ENCODE results near the gene LAMA5. TPM values are rescaled to one million over a fixed set of nuclear protein-coding genes. Genes with fewer than 3 reads are reported as not detected.

LAMA5 gene
- total RNA-seq, 1 experiment from 2014 or later = 266 TPM

- intact Hi-C loops (cut with micrococcal nuclease) = no loop called here
- Mint-ChIP-seq H3K9me3 (ENCODE audit: unreplicated experiment) (no peaks in the 10 kb centered on the region), H3K36me3 (ENCODE audit: insufficient read depth, unreplicated experiment) (peaks cover 76% of the 10 kb centered on the region), H3K27ac (ENCODE audit: low read depth, unreplicated experiment) (no peak overlapping the region), H3K27me3 (ENCODE audit: insufficient read depth, unreplicated experiment) (no peaks in the 10 kb centered on the region), H3K4me3 (ENCODE audit: unreplicated experiment) (no peak overlapping the region), H3K4me1 (ENCODE audit: insufficient read depth, unreplicated experiment) (no peaks in the 10 kb centered on the region)
- CTCF ChIA-PET = interaction anchor here (0.5 to 1.0 kb wide), 4 partner anchors 9 to 33 kb away, joined by 3 to 5 read pairs (median 4); no protein-coding TSS in a partner anchor
- DNase-seq (ENCODE audit: unreplicated experiment) = no peak
- TF ChIP-seq, protein P1, sequence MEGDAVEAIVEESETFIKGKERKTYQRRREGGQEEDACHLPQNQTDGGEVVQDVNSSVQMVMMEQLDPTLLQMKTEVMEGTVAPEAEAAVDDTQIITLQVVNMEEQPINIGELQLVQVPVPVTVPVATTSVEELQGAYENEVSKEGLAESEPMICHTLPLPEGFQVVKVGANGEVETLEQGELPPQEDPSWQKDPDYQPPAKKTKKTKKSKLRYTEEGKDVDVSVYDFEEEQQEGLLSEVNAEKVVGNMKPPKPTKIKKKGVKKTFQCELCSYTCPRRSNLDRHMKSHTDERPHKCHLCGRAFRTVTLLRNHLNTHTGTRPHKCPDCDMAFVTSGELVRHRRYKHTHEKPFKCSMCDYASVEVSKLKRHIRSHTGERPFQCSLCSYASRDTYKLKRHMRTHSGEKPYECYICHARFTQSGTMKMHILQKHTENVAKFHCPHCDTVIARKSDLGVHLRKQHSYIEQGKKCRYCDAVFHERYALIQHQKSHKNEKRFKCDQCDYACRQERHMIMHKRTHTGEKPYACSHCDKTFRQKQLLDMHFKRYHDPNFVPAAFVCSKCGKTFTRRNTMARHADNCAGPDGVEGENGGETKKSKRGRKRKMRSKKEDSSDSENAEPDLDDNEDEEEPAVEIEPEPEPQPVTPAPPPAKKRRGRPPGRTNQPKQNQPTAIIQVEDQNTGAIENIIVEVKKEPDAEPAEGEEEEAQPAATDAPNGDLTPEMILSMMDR (IDR thresholded peaks at IDR 0.05; ENCODE audit: unreplicated experiment) = no peak
- no TSS peak for BruUV-seq (replicated peaks)
- POLR2A ChIA-PET = interaction anchor here (0.7 kb wide), 2 partner anchors 10 to 44 kb away, joined by 3 read pairs; no protein-coding TSS in a partner anchor
Observed at GRCh38 chr20:62333820-62334595, 33.1 kb downstream of the LAMA5 start.

DNA sequence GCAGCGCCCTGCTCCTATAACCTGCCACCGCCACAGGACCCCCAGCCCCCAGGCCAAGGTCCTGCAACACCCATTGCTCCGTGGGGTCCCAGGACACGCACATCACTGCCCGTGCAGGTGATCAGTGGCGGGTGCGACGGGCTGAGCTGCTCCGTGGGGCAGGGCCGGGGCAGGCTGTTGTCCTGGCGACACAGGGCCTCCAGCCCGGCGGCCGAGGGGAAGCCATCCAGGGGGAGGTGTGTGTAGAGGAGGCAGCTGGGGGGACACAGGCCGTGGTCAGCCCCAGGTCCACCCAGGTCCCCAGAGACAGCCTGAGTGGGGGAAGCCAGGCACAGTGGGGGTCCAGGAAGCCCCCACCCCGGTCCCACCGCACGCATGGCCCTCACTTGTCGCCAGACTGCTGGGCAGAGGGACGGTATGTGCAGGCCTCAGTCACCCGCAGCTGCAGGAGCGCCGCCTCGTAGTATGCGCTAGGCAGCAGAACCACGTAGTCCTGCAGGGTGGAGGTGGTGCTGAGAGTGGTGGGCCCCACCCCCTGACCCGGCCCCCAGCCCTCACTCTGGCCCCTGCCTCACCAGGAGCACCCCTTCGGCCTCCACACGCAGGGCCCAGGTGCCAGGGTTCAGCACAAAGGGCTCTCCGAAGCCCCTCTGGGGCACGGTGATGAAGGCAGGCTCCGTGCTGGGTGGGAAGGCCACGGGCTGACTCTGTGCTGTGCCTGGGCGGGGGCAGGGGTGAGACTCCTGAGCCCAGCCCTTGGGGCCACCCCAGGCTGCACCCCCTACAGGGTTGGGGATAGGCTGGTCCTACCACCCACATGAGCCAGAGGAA, 33.9 kb downstream of the LAMA5 start:
- Mint-ChIP-seq H3K27ac (ENCODE audit: low read depth, unreplicated experiment) (no peak overlapping the region), H3K9me3 (ENCODE audit: unreplicated experiment) (no peaks in the 10 kb centered on the region), H3K36me3 (ENCODE audit: insufficient read depth, unreplicated experiment) (peaks cover 76% of the 10 kb centered on the region), H3K4me3 (ENCODE audit: unreplicated experiment) (no peak overlapping the region), H3K27me3 (ENCODE audit: insufficient read depth, unreplicated experiment) (no peaks in the 10 kb centered on the region), H3K4me1 (ENCODE audit: insufficient read depth, unreplicated experiment) (no peaks in the 10 kb centered on the region)
- DNase-seq (ENCODE audit: unreplicated experiment) = no peak
- intact Hi-C loops (cut with micrococcal nuclease) = no loop called here
- TF ChIP-seq, protein P1 (IDR thresholded peaks at IDR 0.05; ENCODE audit: unreplicated experiment) = no peak
- ChIA-PET POLR2A (interaction anchor here (0.7 to 1.5 kb wide), 4 partner anchors 10 to 45 kb away, joined by 3 to 4 read pairs (median 3); no protein-coding TSS in a partner anchor), CTCF (interaction anchor here (0.6 to 1.1 kb wide), 3 partner anchors 18 to 29 kb away, joined by 3 to 4 read pairs (median 4); no protein-coding TSS in a partner anchor)
- BruUV-seq (replicated peaks) = TSS peak; percentile 47

GRCh38 chr20:62332421-62332820, 34.7 kb downstream of the LAMA5 start:
- POLR2A ChIA-PET = interaction anchor here (1.0 to 1.5 kb wide), 3 partner anchors 13 to 26 kb away, joined by 3 to 4 read pairs (median 3); no protein-coding TSS in a partner anchor
- intact Hi-C loops (cut with micrococcal nuclease) = no loop called here
- H3K9me3 Mint-ChIP-seq (ENCODE audit: unreplicated experiment) = no peaks in the 10 kb centered on the region

More at GRCh38 chr20:62332421-62332820, 34.7 kb downstream of the LAMA5 start:
- Mint-ChIP-seq H3K36me3 (ENCODE audit: insufficient read depth, unreplicated experiment) (peaks cover 77% of the 10 kb centered on the region), H3K27ac (ENCODE audit: low read depth, unreplicated experiment) (no peak overlapping the region), H3K4me3 (ENCODE audit: unreplicated experiment) (no peak overlapping the region), H3K4me1 (ENCODE audit: insufficient read depth, unreplicated experiment) (no peaks in the 10 kb centered on the region), H3K27me3 (ENCODE audit: insufficient read depth, unreplicated experiment) (no peaks in the 10 kb centered on the region)
- BruUV-seq (replicated peaks) = no TSS peak
- TF ChIP-seq, protein P1 (IDR thresholded peaks at IDR 0.05; ENCODE audit: unreplicated experiment) = no peak
- CTCF ChIA-PET = interaction anchor here (0.7 to 1.1 kb wide), 3 partner anchors 18 to 23 kb away, joined by 3 to 4 read pairs (median 4); no protein-coding TSS in a partner anchor
- no peak for DNase-seq (ENCODE audit: unreplicated experiment)
